Nasal cavity respiratory epithelium epithelial cell of viscerocranial mucosa (primary cell): ENCODE results near the gene ASNS. TPM values are rescaled to one million over a fixed set of nuclear protein-coding genes. Genes with fewer than 3 reads are reported as not detected.

Experiments
- total RNA-seq: library from RNA; depleted of rRNA; stranded (reverse); fragments of >200 nt; gene quantifications from 2 replicates; pipeline ENCODE4 v1.2.3, GENCODE V29; 2014

Gene ASNS, protein sequence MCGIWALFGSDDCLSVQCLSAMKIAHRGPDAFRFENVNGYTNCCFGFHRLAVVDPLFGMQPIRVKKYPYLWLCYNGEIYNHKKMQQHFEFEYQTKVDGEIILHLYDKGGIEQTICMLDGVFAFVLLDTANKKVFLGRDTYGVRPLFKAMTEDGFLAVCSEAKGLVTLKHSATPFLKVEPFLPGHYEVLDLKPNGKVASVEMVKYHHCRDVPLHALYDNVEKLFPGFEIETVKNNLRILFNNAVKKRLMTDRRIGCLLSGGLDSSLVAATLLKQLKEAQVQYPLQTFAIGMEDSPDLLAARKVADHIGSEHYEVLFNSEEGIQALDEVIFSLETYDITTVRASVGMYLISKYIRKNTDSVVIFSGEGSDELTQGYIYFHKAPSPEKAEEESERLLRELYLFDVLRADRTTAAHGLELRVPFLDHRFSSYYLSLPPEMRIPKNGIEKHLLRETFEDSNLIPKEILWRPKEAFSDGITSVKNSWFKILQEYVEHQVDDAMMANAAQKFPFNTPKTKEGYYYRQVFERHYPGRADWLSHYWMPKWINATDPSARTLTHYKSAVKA
- 165 and 218 TPM in 2 replicates for total RNA-seq

GRCh38 chr7:97872025-97872669, at the start of gene ASNS:
Gene ASNS (minus strand): TSS chr7:97872408. CDS start chr7:97869156, 3,252 bp downstream.

Other genes with a start within 250 kb of the ASNS start
- gene TAC1, start 140.3 kb downstream of the ASNS start, total RNA-seq = under 0.01 TPM in 1 of 2 replicates, not detected in the other
- gene OCM2, start 117.8 kb upstream of the ASNS start, total RNA-seq = not detected in 2 replicates
- gene LMTK2, start 234.5 kb upstream of the ASNS start, total RNA-seq = 20.5 and 31.5 TPM in 2 replicates